ENCODE data around the gene MTUS2. TPM values are rescaled to one million over a fixed set of nuclear protein-coding genes. Genes with fewer than 3 reads are reported as not detected.

MTUS2 gene
- total RNA-seq, 1 experiment from 2014 or later, result 1.7 TPM

- intact Hi-C loops (cut with micrococcal nuclease; ENCODE audit: unreplicated experiment), result no loop called here
- no peaks in the 10 kb centered on the region for H3K36me3 ChIP-seq (ENCODE audit: control insufficient read depth, insufficient read depth, low read length)
- H3K4me1 ChIP-seq, result no peaks in the 10 kb centered on the region
- POLR2A ChIA-PET, result no interaction called here
- Mint-ChIP-seq H3K36me3 (ENCODE audit: insufficient read depth, unreplicated experiment) (no peaks in the 10 kb centered on the region), H3K4me3 (ENCODE audit: unreplicated experiment) (no peak overlapping the region), H3K9me3 (ENCODE audit: unreplicated experiment) (no peaks in the 10 kb centered on the region), H3K27me3 (ENCODE audit: insufficient read depth, unreplicated experiment) (no peaks in the 10 kb centered on the region), H3K27ac (ENCODE audit: unreplicated experiment) (no peak overlapping the region), H3K4me1 (ENCODE audit: low read depth, unreplicated experiment) (no peaks in the 10 kb centered on the region)
- no peak overlapping the region for H3K4me3 ChIP-seq (ENCODE audit: low read depth, low read length)
- no peaks in the 10 kb centered on the region; the same call in 1 of the 2 replicates for H3K9me3 ChIP-seq
- CTCF ChIA-PET, result no interaction called here
- BruUV-seq (replicated peaks), result no TSS peak
- no peak for DNase-seq
- no peaks in the 10 kb centered on the region for H3K27me3 ChIP-seq (replicated peaks; ENCODE audit: control insufficient read depth, insufficient read depth, low read length)
- no peak for TF ChIP-seq CTCF (IDR thresholded peaks at IDR 0.05; ENCODE audit: insufficient read depth in 1 of 2, low read depth in 1 of 2, low read length in 1 of 2, severe bottlenecking in 1 of 2, unreplicated experiment in 1 of 2)
These were observed 280.6 kb downstream of the MTUS2 start for GRCh38 chr13:29100758-29101157.

DNA sequence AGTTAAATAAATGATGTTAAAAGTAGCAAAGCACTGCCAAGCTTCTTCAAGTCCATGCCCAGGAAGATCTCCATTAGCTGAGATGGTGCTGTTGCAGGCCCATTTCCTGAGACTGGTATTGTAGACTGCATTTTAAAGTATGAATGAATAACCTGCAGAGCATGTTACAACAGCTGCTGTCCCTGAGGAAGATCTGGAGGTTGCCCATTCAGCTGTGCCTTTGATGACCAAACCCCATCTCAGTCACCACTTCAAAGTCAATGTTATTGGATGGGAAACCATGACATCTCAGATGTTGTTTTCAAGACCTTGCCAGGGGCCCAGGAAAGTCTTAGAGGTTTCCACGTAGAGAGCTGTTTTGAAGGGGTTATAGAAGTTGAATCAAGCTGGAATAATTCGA lies 281.3 kb downstream of the MTUS2 start:
- Mint-ChIP-seq H3K4me3 (ENCODE audit: unreplicated experiment) (no peak overlapping the region), H3K27ac (ENCODE audit: unreplicated experiment) (no peak overlapping the region), H3K27me3 (ENCODE audit: insufficient read depth, unreplicated experiment) (no peaks in the 10 kb centered on the region), H3K4me1 (ENCODE audit: low read depth, unreplicated experiment) (no peaks in the 10 kb centered on the region), H3K9me3 (ENCODE audit: unreplicated experiment) (no peaks in the 10 kb centered on the region), H3K36me3 (ENCODE audit: insufficient read depth, unreplicated experiment) (no peaks in the 10 kb centered on the region)
- intact Hi-C loops (cut with micrococcal nuclease; ENCODE audit: unreplicated experiment), result no loop called here
- DNase-seq, result no peak
- Histone ChIP-seq H3K9me3 (no peaks in the 10 kb centered on the region; the same call in 1 of the 2 replicates), H3K4me1 (no peaks in the 10 kb centered on the region), H3K4me3 (ENCODE audit: low read depth, low read length) (no peak overlapping the region), H3K36me3 (ENCODE audit: control insufficient read depth, insufficient read depth, low read length) (no peaks in the 10 kb centered on the region), H3K27me3 (replicated peaks; ENCODE audit: control insufficient read depth, insufficient read depth, low read length) (no peaks in the 10 kb centered on the region)
- TF ChIP-seq CTCF (IDR thresholded peaks at IDR 0.05; ENCODE audit: insufficient read depth in 1 of 2, low read depth in 1 of 2, low read length in 1 of 2, severe bottlenecking in 1 of 2, unreplicated experiment in 1 of 2), result no peak
- ChIA-PET POLR2A (no interaction called here), CTCF (no interaction called here)
- BruUV-seq (replicated peaks), result no TSS peak

- H3K4me3 ChIP-seq (ENCODE audit: low read depth, low read length), result no peak overlapping the region
- no TSS peak for BruUV-seq (replicated peaks)
- H3K36me3 Mint-ChIP-seq (ENCODE audit: insufficient read depth, unreplicated experiment), result no peaks in the 10 kb centered on the region
- no peaks in the 10 kb centered on the region for H3K4me1 ChIP-seq
- peaks cover 4% of the 10 kb centered on the region for H3K27me3 Mint-ChIP-seq (ENCODE audit: insufficient read depth, unreplicated experiment)
- intact Hi-C loops (cut with micrococcal nuclease; ENCODE audit: unreplicated experiment), result no loop called here
- no peaks in the 10 kb centered on the region for H3K36me3 ChIP-seq (ENCODE audit: control insufficient read depth, insufficient read depth, low read length)
- H3K4me3 Mint-ChIP-seq (ENCODE audit: unreplicated experiment), result no peak overlapping the region
- ChIA-PET POLR2A (no interaction called here), CTCF (no interaction called here)
- no peak for TF ChIP-seq CTCF (IDR thresholded peaks at IDR 0.05; ENCODE audit: insufficient read depth in 1 of 2, low read depth in 1 of 2, low read length in 1 of 2, severe bottlenecking in 1 of 2, unreplicated experiment in 1 of 2)
- no peaks in the 10 kb centered on the region for H3K27me3 ChIP-seq (replicated peaks; ENCODE audit: control insufficient read depth, insufficient read depth, low read length)
- H3K4me1 Mint-ChIP-seq (ENCODE audit: low read depth, unreplicated experiment), result no peaks in the 10 kb centered on the region
- H3K9me3 ChIP-seq, result no peaks in the 10 kb centered on the region; the same call in 1 of the 2 replicates
- no peak overlapping the region for H3K27ac Mint-ChIP-seq (ENCODE audit: unreplicated experiment)
- H3K9me3 Mint-ChIP-seq (ENCODE audit: unreplicated experiment), result no peaks in the 10 kb centered on the region
- no peak for DNase-seq
These were observed 281.8 kb downstream of the MTUS2 start for GRCh38 chr13:29101905-29102304.
